Hepatocyte (in vitro differentiated cells): Measurements from ENCODE around the gene TCOF1.

ENCODE experiments used
- EZH2 ChIP-seq: fragments of 200-600 bp; sonication (generic); IDR thresholded peaks from 2 replicates; pipeline ENCODE4 v1.6.1; 2016; ENCODE audit warnings: antibody characterized with exemption, mild to moderate bottlenecking, borderline replicate concordance
- TF ChIP-seq, protein P1 (sequence below): fragments of 200-600 bp; sonication (generic); IDR thresholded peaks from 2 replicates; pipeline ENCODE4 v1.5.1; 2016; ENCODE audit warnings: antibody characterized with exemption, mild to moderate bottlenecking; ENCODE audit not compliant: poor library complexity

GRCh38 chr5:150313921-150314716 lies 43.4 kb upstream of the TCOF1 start:
- TF ChIP-seq, protein P1, sequence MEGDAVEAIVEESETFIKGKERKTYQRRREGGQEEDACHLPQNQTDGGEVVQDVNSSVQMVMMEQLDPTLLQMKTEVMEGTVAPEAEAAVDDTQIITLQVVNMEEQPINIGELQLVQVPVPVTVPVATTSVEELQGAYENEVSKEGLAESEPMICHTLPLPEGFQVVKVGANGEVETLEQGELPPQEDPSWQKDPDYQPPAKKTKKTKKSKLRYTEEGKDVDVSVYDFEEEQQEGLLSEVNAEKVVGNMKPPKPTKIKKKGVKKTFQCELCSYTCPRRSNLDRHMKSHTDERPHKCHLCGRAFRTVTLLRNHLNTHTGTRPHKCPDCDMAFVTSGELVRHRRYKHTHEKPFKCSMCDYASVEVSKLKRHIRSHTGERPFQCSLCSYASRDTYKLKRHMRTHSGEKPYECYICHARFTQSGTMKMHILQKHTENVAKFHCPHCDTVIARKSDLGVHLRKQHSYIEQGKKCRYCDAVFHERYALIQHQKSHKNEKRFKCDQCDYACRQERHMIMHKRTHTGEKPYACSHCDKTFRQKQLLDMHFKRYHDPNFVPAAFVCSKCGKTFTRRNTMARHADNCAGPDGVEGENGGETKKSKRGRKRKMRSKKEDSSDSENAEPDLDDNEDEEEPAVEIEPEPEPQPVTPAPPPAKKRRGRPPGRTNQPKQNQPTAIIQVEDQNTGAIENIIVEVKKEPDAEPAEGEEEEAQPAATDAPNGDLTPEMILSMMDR, result no peak
- TF ChIP-seq EZH2, result no peak
